Measurements from ENCODE around the gene MAP7D1. TPM values are rescaled to one million over a fixed set of nuclear protein-coding genes. Genes with fewer than 3 reads are reported as not detected.
"Not testable (repeated sequence)": the region's sequence is repeated elsewhere in the genome, so short reads cannot be mapped to it uniquely, and the experiment has no call there.

MAP7D1 gene
- total RNA-seq, 2 donors from 2014 or later: 353 to 356 TPM

GRCh38 chr1:36224537-36225282 lies 68.8 kb downstream of the MAP7D1 start:
- peak overlapping the region; percentile 98 for H3K27ac ChIP-seq
- peaks cover 4% of the 10 kb centered on the region for H3K36me3 ChIP-seq
- no peaks in the 10 kb centered on the region for H3K9me3 ChIP-seq
- TF ChIP-seq CTCF (IDR thresholded peaks at IDR 0.05): peak in 1 of 2 donors; percentile 50
- peaks cover 0 to 46% of the 10 kb centered on the region in 2 donors for H3K4me1 ChIP-seq
- H3K4me3 ChIP-seq: peak overlapping the region; percentile 67 to 81
- DNase-seq (ENCODE audit: low spot score): peak; percentile 89
- no peaks in the 10 kb centered on the region for H3K27me3 ChIP-seq

- DNase-seq (ENCODE audit: low spot score): no peak
- Histone ChIP-seq H3K4me3 (peak overlapping the region; percentile 67 to 81), H3K27me3 (no peaks in the 10 kb centered on the region), H3K27ac (peak overlapping the region; percentile 98), H3K4me1 (peaks cover 0 to 48% of the 10 kb centered on the region in 2 donors), H3K9me3 (no peaks in the 10 kb centered on the region), H3K36me3 (peaks cover 11% of the 10 kb centered on the region)
- no peak for TF ChIP-seq CTCF (IDR thresholded peaks at IDR 0.05)
Observed at GRCh38 chr1:36225283-36225899, 69.4 kb downstream of the MAP7D1 start.

GRCh38 chr1:36230279-36230678 lies 74.3 kb downstream of the MAP7D1 start:
- H3K4me3 ChIP-seq; H3K27me3 ChIP-seq; H3K9me3 ChIP-seq; H3K27ac ChIP-seq; DNase-seq (ENCODE audit: low spot score): not testable (repeated sequence)
- peaks cover 21% of the 10 kb centered on the region for H3K36me3 ChIP-seq
- H3K4me1 ChIP-seq: peaks cover 0 to 79% of the 10 kb centered on the region in 2 donors

Other genes starting within 250 kb of the MAP7D1 start
- 10 to 100 TPM; 10.1 to 10.6 TPM for gene AGO3, start 225.1 kb upstream of the MAP7D1 start, total RNA-seq
- under 1 TPM in 1 of 2 donors, not detected in 1; 0.41 TPM for gene TEKT2, start 72.1 kb upstream of the MAP7D1 start, total RNA-seq
- 10 to 100 TPM; 24.3 to 25.6 TPM for gene ADPRS, start 67.3 kb upstream of the MAP7D1 start, total RNA-seq
- gene COL8A2, start 30.9 kb upstream of the MAP7D1 start, total RNA-seq: 1 to 10 TPM; 3.5 to 4.5 TPM
- 10 to 100 TPM; 62.0 to 81.6 TPM for gene TRAPPC3, start 6.7 kb upstream of the MAP7D1 start, total RNA-seq
- gene THRAP3, start 68.3 kb downstream of the MAP7D1 start, total RNA-seq: 10 to 100 TPM; 64.3 to 66.4 TPM
- gene SH3D21, start 150.2 kb downstream of the MAP7D1 start, total RNA-seq: 1 to 10 TPM; 1.2 to 1.4 TPM
- gene EVA1B, start 167.5 kb downstream of the MAP7D1 start, total RNA-seq: 10 to 100 TPM; 24.6 to 45.8 TPM
- gene STK40, start 229.8 kb downstream of the MAP7D1 start, total RNA-seq: 10 to 100 TPM; 50.5 to 74.7 TPM
- 10 to 100 TPM; 55.3 to 59.9 TPM for gene LSM10, start 241.7 kb downstream of the MAP7D1 start, total RNA-seq

Data from right atrium auricular region (tissue), 2 donors.